ENCODE results near the gene MAEA.

The MAEA gene

DNA sequence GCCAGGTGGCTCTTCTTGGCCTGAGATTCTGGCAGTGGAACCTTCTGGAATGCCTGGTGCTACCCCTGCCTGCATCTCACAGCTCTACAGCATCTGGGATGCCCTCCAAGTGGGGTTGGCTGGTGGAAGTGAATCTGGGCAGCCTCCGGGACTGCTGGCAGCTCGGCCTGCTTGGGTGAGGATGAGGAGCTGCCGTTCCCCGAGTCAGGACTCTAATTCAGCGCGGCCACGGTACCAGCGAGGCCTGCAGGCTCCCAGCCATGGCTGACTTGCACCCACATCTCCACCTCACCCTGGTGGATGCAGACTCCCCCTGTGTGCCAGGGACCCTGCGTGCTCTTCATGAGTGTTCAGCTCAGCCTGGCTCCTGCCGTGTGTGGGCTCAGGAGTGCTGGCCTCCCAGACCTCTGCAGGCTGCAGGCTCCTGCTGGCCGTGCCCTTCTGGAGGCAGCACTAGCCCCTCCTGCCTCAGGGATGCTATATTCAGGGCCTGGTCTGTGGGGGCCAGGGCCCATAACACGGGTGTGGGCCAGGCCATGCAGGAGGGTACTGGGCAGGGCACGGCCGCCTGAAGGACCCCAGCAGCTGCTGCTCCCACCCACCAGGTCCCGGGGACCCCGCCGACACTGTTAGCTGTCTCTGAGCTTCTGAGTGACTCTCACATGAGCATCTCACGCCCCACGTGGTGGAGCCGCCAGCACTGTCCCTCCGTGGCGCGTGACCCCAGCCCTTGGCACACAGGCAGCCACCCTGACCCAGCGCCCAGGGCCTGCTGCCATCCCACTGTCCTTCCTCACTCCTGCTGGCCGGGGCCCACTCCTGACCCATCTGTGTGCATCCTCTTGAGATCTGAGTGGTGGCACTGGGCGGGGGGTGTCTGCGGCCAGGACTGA lies 67.9 kb downstream of the MAEA start:
- in situ Hi-C loops (cut with MboI; ENCODE audit: low pct_unique_long_range_greater_than_20kb, low sequenced_read_pairs, unreplicated experiment), result loop anchor here (10.0 kb wide), 1 partner anchor 223 kb away; no protein-coding TSS in a partner anchor
- TF ChIP-seq, protein P1, sequence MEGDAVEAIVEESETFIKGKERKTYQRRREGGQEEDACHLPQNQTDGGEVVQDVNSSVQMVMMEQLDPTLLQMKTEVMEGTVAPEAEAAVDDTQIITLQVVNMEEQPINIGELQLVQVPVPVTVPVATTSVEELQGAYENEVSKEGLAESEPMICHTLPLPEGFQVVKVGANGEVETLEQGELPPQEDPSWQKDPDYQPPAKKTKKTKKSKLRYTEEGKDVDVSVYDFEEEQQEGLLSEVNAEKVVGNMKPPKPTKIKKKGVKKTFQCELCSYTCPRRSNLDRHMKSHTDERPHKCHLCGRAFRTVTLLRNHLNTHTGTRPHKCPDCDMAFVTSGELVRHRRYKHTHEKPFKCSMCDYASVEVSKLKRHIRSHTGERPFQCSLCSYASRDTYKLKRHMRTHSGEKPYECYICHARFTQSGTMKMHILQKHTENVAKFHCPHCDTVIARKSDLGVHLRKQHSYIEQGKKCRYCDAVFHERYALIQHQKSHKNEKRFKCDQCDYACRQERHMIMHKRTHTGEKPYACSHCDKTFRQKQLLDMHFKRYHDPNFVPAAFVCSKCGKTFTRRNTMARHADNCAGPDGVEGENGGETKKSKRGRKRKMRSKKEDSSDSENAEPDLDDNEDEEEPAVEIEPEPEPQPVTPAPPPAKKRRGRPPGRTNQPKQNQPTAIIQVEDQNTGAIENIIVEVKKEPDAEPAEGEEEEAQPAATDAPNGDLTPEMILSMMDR (IDR thresholded peaks at IDR 0.05; ENCODE audit: extremely low read depth, insufficient read depth, missing control alignments), result no peak
- DNase-seq (ENCODE audit: low spot score), result no peak

DNA sequence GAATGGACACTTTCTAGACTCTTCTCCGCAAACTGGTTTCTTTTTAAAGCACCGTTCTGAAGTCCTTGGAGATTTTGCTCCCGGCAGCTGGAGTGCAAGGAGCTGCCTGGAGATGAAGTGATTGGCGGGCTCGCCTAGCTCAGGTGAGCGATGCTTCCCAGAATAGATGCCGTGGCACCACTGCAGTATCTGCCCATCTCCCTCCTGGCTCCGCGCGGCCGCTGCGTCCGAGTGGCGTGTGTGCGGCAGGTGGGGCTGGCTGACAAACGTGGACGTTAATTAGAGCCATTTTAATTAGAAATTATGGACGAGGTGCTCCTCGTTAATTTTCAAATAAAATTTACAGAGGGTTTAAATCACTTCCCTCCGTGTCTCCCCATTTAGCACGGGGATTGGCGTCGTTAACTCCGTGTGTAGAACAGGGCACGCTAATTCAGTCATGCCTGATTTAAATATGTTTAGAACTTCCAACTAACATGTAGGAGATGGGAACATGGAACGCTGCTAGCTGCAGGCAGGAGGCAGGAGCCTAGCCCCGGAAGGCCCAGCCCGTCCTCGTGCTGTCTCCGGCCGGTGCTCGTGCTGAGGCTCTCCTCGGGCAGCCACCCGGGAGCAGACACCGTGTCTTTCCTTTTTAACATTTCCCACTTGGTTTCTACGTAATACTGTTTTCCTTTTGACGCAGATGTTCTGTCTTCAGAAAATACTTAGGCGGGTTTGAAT lies 68.9 kb downstream of the MAEA start:
- in situ Hi-C loops (cut with MboI; ENCODE audit: low pct_unique_long_range_greater_than_20kb, low sequenced_read_pairs, unreplicated experiment), result loop anchor here (10.0 kb wide), 1 partner anchor 224 kb away; no protein-coding TSS in a partner anchor
- no peak for DNase-seq (ENCODE audit: low spot score)
- TF ChIP-seq, protein P1 (IDR thresholded peaks at IDR 0.05; ENCODE audit: extremely low read depth, insufficient read depth, missing control alignments), result no peak

DNA sequence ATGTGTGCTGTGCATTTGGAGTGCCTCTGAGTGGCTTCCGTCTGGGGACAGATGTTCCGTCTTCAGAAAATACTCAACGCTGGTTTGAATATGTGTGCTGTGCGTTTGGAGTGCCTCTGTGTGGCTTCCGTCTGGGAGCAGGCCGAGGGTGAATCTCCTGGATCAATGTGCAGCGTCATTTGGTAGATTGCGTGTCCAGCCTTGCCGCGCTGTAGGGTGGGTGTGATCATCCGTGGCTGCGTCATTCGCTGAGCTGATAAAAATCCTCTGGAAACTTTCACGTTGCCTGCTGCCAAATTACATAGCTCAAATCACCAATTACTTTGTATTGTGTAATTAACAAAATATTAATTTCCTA lies 69.4 kb downstream of the MAEA start:
- DNase-seq (ENCODE audit: low spot score), result no peak
- in situ Hi-C loops (cut with MboI; ENCODE audit: low pct_unique_long_range_greater_than_20kb, low sequenced_read_pairs, unreplicated experiment), result loop anchor here (10.0 kb wide), 1 partner anchor 224 kb away; no protein-coding TSS in a partner anchor
- TF ChIP-seq, protein P1 (IDR thresholded peaks at IDR 0.05; ENCODE audit: extremely low read depth, insufficient read depth, missing control alignments), result no peak

DNA sequence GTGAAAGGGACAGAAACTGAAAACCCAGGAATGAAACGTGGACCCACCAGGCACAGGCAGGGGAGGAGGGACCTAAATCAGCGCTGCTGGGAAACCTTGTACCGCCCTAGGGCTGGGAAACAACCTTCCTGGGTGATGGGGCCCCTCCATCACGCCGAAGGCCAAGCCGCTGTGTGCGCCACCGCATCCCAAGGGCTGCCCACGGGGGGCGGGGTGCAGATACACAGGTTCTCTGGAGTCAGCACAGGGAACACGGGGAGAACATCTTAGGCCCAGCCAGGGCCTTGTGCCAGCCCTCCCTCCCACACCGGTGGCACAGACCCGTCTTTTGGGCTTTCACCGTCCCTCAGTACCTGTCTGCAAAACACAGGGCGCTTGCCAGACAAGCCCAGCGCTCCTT lies 70.3 kb downstream of the MAEA start:
- in situ Hi-C loops (cut with MboI; ENCODE audit: low pct_unique_long_range_greater_than_20kb, low sequenced_read_pairs, unreplicated experiment), result loop anchor here (10.0 kb wide), 1 partner anchor 225 kb away; no protein-coding TSS in a partner anchor
- no peak for DNase-seq (ENCODE audit: low spot score)
- TF ChIP-seq, protein P1 (IDR thresholded peaks at IDR 0.05; ENCODE audit: extremely low read depth, insufficient read depth, missing control alignments), result no peak

DNA sequence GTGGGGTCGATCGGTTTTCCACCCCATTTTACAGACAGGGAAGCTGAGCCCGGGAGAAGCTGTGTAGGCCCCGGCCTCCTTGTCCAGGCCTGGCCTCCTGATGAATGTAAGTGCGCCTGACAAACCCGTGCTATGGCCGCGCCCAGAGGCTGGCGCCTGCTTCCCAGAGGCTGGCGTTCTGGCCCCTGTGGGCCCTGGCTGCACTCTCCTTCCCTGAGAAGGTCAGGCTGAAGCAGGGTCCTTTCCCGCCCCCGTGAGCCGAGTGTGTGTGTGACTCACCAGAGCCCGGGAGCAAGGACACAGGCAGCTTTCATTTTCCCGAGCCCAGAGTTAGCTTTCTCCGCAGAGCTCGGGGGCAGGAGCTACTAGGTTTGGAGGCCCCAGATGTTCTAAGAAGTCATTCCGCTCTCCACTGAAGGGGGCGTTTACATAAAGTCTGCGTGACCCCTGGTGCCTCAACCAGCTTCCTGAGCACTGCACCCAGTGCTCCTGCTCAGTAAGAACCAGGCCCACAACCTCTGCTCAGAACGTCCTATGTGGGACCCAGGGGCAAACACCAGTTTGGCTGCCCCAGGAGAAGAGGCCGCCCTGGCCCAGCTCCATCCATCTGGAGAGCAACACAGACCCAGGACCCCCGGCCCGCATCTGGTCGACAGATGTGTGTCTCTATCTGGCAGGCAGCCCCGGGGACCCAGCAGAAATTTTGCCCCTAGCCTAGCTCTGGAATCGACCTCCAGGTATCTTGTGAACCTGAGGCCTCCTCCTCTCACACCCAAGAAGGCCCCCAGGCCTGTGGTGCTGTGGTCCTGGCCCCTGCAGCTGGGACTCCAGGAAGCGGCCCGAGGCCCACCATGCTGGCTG lies 71.0 kb downstream of the MAEA start:
- no peak for DNase-seq (ENCODE audit: low spot score)
- TF ChIP-seq, protein P1 (IDR thresholded peaks at IDR 0.05; ENCODE audit: extremely low read depth, insufficient read depth, missing control alignments), result no peak
- in situ Hi-C loops (cut with MboI; ENCODE audit: low pct_unique_long_range_greater_than_20kb, low sequenced_read_pairs, unreplicated experiment), result no loop called here

DNA sequence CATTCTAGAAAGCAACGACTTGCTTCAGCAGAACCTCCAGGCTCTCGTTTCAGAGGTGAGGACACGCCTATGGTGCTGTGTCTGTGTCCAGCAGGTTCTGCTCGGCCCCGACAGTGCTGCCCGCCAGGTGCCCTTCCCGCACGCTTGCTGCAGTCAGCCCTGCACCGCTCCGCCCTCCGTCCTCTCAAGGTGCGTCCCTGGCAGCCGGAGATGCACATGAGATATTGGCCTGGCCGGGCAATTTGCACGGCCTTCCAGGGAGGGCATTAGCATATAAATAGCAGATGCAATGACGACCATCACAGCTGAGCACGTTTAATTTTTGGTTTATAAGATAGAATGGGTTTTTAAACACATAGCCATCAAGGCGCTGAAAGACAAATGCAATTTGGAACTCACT lies 71.7 kb downstream of the MAEA start:
- in situ Hi-C loops (cut with MboI; ENCODE audit: low pct_unique_long_range_greater_than_20kb, low sequenced_read_pairs, unreplicated experiment), result no loop called here

More for the DNA sequence above, 71.7 kb downstream of the MAEA start:
- TF ChIP-seq, protein P1 (IDR thresholded peaks at IDR 0.05; ENCODE audit: extremely low read depth, insufficient read depth, missing control alignments), result no peak
- DNase-seq (ENCODE audit: low spot score), result no peak

Data from GM13977 (cell line).